ACHN (cell line): ENCODE data around the gene PCAT7.
"Not testable (repeated sequence)": the region's sequence is repeated elsewhere in the genome, so short reads cannot be mapped to it uniquely, and the experiment has no call there.

Source experiments
- DNase-seq: peaks from one replicate; pipeline ENCODE4 v3.0.0-alpha.2; 2015
- in situ Hi-C: cut with HindIII; loops from 2 replicates; pipeline ENCODE4 v1.10.0; 2017; ENCODE audit warnings: low sequenced_read_pairs, low pct_ligation_motif_present, low pct_unique_long_range_greater_than_20kb

PCAT7 gene

GRCh38 chr9:94554078-94554438 lies 825 bp upstream of the PCAT7 start:
- in situ Hi-C loops: no loop called here
- DNase-seq: no peak

DNA sequence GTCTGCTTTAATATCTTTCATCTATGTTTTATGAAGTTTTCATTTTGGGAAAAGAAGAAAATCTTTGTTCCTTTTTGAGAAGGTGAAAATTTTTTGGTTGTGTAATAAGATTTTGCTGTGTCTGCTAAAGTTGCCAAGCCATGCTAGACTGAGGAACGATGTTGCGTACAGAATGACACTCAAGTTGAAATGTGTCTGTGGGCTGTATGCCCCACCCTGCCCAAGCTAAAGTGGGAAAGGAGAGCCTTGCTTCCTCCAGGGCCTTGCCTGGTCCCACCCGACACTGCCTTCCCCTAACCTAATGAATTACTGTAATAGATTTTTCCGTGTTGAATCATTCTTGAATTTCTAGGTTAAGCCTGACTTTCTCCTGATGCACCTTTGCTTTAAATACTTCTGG lies 2.5 kb downstream of the PCAT7 start:
- in situ Hi-C loops: no loop called here
- DNase-seq: no peak

DNA sequence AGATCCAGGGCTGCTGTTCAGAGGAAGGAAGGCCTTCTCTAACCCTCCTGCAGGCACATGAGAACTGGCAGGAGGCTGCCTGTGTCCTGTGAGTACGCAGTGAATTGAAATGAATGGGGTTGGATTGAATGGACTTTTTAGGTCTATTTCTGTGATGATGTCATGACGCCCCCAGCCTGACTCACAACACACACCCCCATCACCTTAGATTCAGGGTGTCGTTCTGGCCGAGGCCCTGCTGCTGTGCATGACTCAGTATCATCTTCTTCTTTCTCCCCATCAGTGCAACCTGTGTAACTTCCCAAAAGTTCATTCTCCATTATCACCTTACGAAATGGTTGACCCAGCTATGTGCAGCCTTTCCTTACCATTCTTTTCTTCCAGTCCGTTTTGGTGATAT lies 5.4 kb downstream of the PCAT7 start:
- DNase-seq: no peak
- in situ Hi-C loops: no loop called here

DNA sequence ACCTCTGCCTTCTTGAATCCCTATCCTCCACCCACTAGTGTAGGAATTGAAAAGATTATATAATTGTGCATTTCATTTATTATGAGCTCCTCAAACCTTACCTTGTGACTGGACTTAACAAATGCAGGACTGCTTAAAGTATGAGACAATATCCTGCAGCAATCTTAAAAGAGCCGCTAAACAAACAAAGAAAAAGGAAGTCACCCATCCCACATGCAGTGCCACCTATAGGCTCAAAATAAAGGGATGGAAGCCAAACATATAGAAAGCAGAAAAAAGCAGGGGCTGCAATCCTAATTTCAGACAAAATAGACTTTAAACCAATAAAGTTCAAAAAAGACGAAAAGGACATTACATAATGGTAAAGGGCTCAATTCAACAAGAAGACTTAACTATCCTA lies 8.7 kb downstream of the PCAT7 start:
- in situ Hi-C loops: no loop called here
- no peak for DNase-seq

GRCh38 chr9:94564279-94564678 lies 9.4 kb downstream of the PCAT7 start:
- in situ Hi-C loops, DNase-seq: not testable (repeated sequence)

- no peak for DNase-seq
- in situ Hi-C loops: no loop called here
These were observed 11.7 kb downstream of the PCAT7 start for GRCh38 chr9:94566550-94566949.

DNA sequence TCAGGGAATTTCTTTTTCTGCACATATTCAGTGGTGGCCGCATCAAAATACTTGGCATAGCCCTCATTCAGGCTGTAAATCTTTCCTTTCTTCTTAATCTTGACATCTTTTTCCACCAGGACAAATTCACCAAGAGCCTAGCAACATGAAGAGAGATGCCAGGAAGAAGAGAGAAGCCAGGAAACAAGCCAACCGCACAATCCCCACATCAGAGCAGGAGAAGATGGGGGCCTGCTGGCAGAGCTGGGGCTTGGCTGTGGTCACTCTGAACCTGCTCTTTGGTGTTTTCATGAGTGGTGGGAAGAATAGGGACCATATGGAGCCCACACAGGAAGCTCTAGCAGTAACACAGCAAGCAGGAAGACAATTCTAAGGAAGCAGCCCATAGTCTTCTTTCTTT lies 12.4 kb downstream of the PCAT7 start:
- DNase-seq: no peak
- in situ Hi-C loops: no loop called here

GRCh38 chr9:94568250-94568889 lies 13.5 kb downstream of the PCAT7 start:
- no peak for DNase-seq
- in situ Hi-C loops: no loop called here

DNA sequence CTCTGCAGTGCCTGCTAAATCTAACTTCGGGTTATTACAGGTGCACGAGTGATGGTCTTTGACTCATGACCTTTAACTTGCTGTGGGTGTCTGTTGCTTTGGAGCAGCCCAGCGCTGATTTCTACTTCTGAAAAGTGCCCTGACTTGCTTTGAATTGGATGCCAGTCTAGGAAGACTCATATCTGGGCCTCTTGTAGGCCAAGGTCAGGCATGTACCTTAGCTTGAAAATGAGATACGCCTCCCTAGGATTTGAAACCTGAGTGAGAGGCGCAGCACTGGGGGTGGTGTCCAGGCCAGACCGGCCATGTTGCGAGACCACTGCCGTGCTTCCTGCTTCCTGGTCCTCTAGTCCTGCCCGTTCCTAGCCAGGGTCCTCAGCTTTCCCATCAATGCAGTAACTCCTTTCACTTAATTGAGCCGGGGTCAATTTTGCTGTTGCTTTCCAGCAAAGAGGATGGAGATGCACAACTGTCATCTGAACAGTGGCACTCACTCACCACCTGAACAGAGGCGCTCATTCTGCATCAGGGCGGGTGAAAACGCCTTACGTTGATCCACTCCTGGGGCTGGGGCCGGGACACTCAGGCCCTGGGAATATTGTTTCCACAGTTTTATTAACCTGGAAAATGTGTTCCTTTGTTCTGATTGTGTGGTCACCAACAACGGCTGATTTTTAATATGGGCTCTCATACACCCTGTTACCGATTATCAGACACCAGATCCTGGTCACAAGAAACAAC lies 14.3 kb downstream of the PCAT7 start:
- no peak for DNase-seq
- in situ Hi-C loops: no loop called here

- in situ Hi-C loops: no loop called here
- DNase-seq: no peak
These were observed 21.2 kb downstream of the PCAT7 start for GRCh38 chr9:94576131-94576530.

- in situ Hi-C loops: no loop called here
- no peak for DNase-seq
These were observed 22.2 kb downstream of the PCAT7 start for GRCh38 chr9:94577036-94577435.

DNA sequence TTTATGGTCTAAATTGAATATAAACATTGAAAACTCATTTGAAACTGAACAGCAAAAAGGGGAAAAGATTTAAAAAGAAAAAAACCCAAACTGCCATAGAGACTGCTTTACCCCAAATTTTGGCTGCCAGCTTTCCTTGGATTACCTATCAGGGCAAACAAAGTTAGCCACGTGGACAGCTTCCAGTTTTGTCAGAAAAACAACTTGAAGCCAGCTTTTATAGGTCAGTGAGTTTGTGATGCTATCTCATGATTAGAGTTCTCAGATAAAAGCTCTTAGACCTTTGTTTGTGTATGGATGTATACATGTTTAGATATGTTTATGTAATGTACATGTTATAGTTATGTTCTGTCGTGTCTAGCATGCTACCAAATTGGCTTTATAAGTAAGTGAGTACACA lies 22.7 kb downstream of the PCAT7 start:
- in situ Hi-C loops: no loop called here
- no peak for DNase-seq

DNA sequence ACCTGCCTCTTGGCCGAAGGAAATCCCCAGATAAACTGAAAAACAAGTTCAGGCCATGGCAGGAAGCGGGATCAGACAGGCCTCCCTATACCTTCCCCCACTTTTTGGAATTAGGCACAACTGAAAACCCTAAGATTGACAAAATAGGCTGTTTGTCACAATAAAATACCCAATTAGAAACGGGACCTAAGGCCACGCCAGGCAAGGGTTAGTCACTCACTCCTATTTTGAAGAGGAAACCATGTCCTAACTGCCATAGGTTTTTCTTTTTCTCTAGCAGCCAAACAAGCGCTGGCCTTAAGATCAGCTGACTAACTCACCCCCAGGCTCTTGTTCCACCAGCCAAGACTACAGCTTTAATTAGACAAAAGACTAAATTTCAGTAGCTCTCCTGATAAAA lies 26.8 kb downstream of the PCAT7 start:
- no peak for DNase-seq
- in situ Hi-C loops: no loop called here

DNA sequence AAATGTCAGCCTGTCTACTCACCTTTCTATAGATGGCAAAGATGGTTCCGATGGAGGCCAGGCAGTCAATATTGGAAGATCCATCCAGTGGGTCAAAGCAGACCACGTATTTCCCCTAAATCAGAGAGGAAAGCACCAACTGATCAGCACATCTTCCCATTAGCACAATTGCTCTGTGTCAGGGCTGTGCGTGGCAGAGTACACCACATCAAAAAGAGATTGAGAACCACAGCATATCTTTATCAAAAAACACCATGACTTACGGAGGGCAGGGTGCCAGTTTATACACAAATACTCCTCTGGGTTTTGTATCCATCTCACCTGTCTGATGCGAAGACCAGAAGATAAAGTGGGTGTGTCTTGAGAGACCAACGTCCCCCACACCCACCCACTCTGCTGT lies 29.7 kb downstream of the PCAT7 start:
- DNase-seq: no peak
- in situ Hi-C loops: no loop called here

DNA sequence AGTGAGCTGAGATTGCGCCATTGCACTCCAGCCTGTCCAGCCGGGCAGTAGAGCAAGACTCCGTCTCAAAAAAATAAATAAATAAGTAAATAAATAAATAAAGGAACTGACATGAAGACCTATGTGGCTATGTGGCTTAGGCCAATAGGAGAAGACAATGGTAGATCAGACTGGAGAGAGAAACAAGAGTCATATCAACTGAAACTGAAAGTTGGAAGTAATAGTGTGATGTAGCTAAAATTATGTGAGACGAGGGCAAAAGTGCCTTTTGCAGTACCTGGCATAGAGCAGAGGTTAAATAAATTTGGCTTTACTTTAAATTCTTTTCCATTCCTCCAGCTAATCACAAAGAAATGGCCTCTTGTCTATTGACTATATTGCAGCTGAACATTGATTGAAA lies 31.4 kb downstream of the PCAT7 start:
- in situ Hi-C loops: no loop called here
- no peak for DNase-seq

GRCh38 chr9:94586814-94587213 lies 31.9 kb downstream of the PCAT7 start:
- no peak for DNase-seq
- in situ Hi-C loops: no loop called here

GRCh38 chr9:94588681-94589080 lies 33.8 kb downstream of the PCAT7 start:
- in situ Hi-C loops: no loop called here
- DNase-seq: no peak

DNA sequence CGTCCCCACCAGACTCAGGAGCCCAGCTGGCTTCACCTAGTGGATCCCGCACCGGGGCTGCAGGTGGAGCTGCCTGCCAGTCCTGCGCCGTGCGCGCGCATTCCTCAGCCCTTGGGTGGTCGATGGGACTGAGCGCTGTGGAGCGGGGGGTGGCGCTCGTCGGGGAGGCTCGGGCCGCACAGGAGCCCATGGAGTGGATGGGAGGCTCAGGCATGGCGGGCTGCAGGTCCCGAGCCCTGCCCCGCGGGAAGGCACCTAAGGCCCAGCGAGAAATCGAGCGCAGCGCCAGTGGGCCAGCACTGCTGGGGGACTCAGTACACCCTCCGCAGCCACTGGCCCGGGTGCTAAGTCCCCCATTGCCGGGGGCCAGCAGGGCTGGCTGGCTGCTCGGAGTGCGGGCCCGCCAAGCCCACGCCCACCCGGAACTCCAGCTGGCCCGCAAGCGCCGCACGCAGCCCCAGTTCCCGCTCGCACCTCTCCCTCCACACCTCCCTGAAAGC lies 36.2 kb downstream of the PCAT7 start:
- in situ Hi-C loops, DNase-seq: not testable (repeated sequence)

DNA sequence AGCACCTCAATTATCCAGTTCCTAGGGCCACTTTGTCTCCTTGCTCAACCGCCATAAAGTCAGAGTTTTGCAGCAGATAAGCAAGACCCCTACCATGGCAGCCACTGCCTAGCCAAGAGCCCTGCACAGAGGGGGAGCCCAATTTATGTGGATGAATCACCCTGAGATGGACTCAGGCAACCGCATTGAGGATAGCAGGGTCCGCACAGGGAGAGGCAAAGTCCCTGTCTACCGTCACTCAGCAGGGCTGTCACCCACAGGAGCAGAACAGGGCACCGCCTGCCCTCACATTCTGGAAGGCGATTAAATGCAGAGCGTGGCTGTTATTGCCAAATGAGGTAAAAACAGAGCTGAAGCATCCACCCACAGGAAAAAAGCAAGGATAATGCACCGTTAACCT lies 37.0 kb downstream of the PCAT7 start:
- no peak for DNase-seq
- in situ Hi-C loops: no loop called here

DNA sequence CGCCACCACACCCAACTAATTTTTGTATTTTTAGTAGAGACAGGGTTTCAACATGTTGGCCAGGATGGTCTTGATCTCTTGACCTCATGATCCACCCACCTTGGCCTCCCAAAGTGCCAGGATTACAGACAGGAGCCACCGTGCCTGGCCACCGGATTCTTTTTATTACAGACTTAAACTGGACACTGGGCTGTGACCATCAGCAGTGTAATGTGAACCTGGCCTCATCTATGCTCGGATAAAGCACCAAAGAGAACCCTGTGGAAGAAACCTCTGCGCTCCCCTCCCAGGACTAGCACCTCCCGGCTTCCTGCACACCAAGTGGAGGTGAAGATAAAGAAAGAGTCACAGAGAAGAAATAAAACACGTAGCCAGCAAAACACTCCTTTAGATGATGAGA lies 37.8 kb downstream of the PCAT7 start:
- in situ Hi-C loops: not testable (repeated sequence)

More for the DNA sequence above, 37.8 kb downstream of the PCAT7 start:
- not testable (repeated sequence) for DNase-seq
